Measurements from ENCODE around the gene STAT6.

GRCh38 chr12:57148469-57149244 is 37.5 kb upstream of the STAT6 start:
- no peak for TF ChIP-seq CTCF (conservative IDR thresholded peaks at IDR 0.05; ENCODE audit: low read length)
- TF ChIP-seq EZH2phosphoT487 (IDR thresholded peaks at IDR 0.05; ENCODE audit: borderline replicate concordance) = no peak
